GM21825 (cell line): ENCODE results near the gene POLL.

Experiments used
- ATAC-seq: cut with Tn5 transposase; IDR thresholded peaks from one replicate; pipeline ENCODE4 v1.9.1; 2021; ENCODE audit warnings: mild to moderate bottlenecking, moderate library complexity; ENCODE audit not compliant: unreplicated experiment

Gene POLL

GRCh38 chr10:101575091-101575490 lies 13.0 kb downstream of the POLL start:
- ATAC-seq, result no peak

GRCh38 chr10:101573885-101574753 lies 13.9 kb downstream of the POLL start:
- ATAC-seq, result no peak

GRCh38 chr10:101572785-101573184 lies 15.3 kb downstream of the POLL start:
- no peak for ATAC-seq

GRCh38 chr10:101572126-101572525 lies 15.9 kb downstream of the POLL start:
- ATAC-seq, result no peak

GRCh38 chr10:101571271-101571925 lies 16.7 kb downstream of the POLL start:
- no peak for ATAC-seq

- ATAC-seq, result no peak
Observed at GRCh38 chr10:101570428-101571270, 17.4 kb downstream of the POLL start.

- peak; percentile 74 for ATAC-seq
Observed at GRCh38 chr10:101569622-101570427, 18.2 kb downstream of the POLL start.

GRCh38 chr10:101569323-101569621 lies 18.8 kb downstream of the POLL start:
- no peak for ATAC-seq

GRCh38 chr10:101568054-101568745 lies 19.9 kb downstream of the POLL start:
- no peak for ATAC-seq

- ATAC-seq, result no peak
Observed at GRCh38 chr10:101567165-101568006, 20.7 kb downstream of the POLL start.

GRCh38 chr10:101566333-101567164 lies 21.5 kb downstream of the POLL start:
- ATAC-seq, result no peak

GRCh38 chr10:101565936-101566332 lies 22.1 kb downstream of the POLL start:
- no peak for ATAC-seq

GRCh38 chr10:101565370-101565900 lies 22.6 kb downstream of the POLL start:
- ATAC-seq, result no peak

- ATAC-seq, result no peak
Observed at GRCh38 chr10:101564490-101564991, 23.5 kb downstream of the POLL start.

- ATAC-seq, result no peak
Observed at GRCh38 chr10:101563497-101564040, 24.5 kb downstream of the POLL start.

GRCh38 chr10:101563007-101563406 lies 25.1 kb downstream of the POLL start:
- ATAC-seq, result no peak

- ATAC-seq, result no peak
Observed at GRCh38 chr10:101562231-101562630, 25.8 kb downstream of the POLL start.
